NCI-H774 (cell line): ENCODE data around the gene ITPKB.
A peak's percentile ranks its signal among the peaks of the same experiment; 100 is the strongest.
"Not testable (repeated sequence)": the region's sequence is repeated elsewhere in the genome, so short reads cannot be mapped to it uniquely, and the experiment has no call there.

Experiments used
- DNase-seq: peaks from one replicate; lab custom pipeline; 2025; lab: John Stamatoyannopoulos, UW

Gene ITPKB

DNA sequence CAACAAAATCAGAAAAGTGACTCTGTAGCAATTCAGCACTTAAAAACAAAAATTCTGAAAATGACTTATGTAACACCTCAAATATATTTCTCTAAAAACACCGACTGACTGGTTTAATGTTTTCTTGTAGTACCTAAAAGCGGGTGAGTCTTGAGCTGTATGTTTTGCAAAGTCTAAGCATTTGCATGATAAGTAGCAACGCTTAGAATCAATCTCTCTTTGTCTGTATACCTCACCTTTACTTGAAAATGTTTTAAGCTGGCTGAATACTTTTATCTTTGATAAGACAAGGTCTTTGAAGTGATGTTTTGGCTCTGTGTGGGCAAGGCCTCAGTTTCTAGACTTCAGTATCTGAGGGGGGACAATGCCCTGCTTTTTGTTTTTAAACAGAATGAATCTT, 8.2 kb downstream of the ITPKB start:
- no peak for DNase-seq

DNA sequence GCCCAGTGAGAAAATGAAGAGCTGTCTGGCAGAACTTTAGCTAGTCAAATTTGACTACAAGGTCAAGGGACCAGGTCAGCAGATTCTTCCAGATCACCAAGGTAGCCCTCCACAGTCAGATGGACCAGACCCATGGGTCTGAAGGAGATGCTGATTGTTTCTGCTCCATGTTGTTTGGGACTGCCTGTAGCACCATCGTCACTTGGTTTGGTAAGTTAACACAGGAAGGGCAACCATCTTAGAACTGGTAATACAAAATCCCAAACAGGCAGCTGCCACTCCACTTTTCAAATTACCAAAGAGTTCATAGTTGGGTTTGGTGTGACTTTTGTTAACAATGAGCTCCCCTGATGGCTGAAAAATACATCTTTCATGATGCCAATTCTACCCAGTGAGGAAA, 9.0 kb downstream of the ITPKB start:
- DNase-seq: no peak

- DNase-seq: no peak
These were observed 10.6 kb downstream of the ITPKB start for GRCh38 chr1:226728448-226728847.

- DNase-seq: no peak
These were observed 13.2 kb downstream of the ITPKB start for GRCh38 chr1:226725897-226726267.

GRCh38 chr1:226723657-226724532, 15.2 kb downstream of the ITPKB start:
- DNase-seq: peak; percentile 73

DNA sequence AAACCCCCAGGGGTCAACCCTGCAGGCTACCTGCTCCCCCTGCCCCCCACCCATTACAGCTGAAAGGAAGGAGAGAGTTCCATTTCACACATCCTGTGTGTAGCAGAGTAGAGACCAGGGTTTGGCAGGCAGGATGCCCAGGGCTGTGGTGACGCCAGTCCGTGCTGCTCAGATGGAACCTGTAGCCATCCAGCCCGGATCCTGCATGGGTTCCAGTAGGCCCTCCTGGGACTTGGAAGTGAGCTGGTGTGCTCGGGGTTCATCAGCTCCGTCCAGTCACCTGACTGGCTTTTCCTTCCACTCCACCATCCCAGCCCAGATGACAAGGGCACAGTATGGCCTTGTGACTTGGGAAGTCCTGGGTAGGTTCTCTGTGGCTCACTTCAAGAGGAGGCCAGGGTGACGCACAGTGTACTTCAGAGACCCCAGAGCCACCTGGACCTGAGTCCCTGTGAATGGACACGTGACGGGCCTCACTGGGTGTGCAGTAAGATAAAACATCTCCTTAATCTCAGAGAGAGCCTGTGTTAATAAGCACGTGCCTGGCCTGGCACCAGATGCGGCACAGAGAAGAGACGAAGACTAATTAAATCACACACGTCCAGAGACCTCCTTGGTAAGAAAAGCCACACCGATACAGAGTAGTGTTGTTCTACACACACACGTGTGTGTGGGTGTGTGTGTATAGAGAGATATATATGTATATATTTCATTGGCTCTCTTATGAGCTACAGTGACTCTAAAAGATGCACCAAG, 16.0 kb downstream of the ITPKB start:
- DNase-seq: no peak

- no peak for DNase-seq
These were observed 16.7 kb downstream of the ITPKB start for GRCh38 chr1:226722240-226722900.

DNA sequence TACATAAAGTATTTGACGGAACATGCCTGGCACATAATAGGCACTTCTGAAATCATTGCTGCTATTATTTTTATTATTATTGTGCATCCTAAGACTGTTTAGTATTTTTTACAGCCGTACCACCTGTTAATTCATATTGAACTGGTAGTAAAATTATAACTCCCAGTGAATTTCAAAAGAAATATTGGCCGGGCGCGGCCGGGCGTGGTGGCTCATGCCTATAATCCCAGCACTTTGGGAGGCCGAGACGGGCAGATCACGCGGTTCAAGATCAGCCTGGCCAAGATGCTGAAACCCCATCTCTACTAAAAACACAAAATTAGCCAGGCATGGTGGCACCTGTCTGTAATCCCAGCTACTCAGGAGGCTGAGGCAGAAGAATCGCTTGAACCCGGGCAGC, 18.5 kb downstream of the ITPKB start:
- not testable (repeated sequence) for DNase-seq

DNA sequence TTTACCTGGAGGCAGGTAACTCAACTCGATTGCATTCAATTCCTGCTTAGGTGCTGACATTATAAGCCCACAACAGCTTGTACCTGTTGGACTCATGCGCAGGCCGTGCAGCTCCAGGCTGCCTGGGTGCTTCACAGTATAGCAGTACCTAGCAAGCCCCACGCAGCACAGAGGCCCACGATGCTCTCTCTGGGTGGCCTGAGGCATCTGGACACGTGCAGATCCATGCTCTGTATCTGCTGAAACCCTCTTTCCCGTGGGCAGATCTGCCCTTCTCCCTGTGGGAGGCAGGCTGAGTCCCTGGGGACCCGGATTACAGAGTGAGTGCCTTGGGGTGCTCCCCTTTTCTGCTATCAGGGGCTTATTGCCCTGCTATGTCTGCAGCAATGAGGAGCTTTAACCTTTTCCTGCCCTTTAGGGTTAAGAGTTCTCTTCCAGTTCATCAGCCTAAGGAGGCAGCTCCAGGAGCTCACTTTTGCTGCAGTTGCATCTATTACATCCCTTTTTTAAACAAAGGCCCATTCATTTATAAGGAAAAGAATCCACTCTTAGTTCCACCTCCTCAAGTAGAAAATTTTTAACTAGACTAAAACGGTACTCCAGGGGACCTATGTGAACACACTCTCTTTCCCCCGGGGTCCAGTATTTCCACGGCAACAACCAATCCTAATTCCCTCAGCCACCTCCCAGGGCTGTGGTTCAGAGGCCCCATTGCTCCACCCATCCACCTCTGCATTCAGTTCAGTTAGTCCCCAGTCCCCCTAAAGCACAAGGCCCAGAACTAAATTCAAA, 19.3 kb downstream of the ITPKB start:
- no peak for DNase-seq

GRCh38 chr1:226717256-226717909, 21.7 kb downstream of the ITPKB start:
- DNase-seq: no peak

DNA sequence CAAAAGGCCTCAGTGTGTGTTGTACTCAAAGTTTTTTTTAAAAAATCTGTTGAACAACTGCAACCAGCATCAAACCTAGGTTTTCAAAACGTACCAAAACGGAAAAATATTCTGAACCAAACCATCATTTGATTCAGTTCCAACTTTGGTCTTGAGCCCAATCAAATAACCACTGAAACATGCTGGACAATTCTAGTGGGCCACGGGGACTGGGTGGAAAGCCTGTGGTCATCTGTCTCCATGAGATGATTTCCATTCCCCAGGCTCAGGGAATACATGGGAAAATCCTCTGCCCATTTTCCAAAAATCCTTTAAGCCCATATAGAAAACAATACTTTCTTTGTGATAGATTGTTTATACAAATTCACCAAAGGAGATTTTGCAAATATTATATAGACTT, 22.5 kb downstream of the ITPKB start:
- DNase-seq: no peak

DNA sequence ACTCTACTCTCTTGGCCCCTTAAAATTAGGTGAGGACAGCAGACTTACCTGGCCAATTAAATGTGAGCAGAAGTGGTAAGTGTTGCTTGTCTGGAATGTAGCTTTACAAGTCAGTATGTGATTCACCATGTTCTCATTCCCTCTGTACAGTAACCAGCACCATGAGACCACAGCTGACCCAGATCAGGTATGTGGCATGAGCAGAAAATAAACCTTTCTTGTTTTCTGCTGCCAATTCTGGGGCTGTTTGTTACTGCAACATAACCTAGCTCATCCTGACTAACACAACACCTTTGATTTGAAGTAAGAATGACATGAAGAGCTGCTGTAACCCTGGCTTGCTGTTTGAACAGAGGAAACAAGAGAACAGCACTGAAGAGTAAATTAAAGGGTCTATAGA, 24.9 kb downstream of the ITPKB start:
- no peak for DNase-seq

DNA sequence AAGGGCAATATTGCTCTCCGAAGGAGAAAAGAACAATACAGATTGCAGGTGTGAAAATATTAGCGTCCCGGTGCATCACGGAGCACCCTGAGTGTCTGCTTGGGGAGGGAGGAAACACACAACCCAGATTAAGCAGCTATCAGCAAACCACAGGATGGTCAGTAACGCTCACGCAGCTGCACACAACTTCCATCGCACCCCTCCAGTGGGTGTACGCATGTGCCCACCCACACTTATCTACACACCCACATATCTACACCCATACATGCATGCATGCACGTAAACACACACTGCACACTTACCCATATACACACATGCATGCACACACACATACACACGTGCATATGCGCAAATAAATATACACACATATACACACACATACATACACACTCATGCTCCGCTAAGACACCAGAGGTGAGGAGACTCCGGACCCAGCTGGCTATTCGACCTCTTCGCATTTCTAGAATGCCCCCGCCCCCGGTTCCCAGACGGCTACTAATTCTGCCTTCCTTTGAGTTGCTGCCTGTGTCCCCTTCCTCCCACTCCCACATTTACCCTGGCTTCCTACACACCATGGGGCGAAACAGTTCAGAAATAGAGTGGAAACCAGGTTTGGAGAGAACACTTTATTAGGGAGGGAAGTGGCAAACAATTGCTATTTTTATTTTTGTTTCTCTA, 26.2 kb downstream of the ITPKB start:
- no peak for DNase-seq

GRCh38 chr1:226711976-226712741, 26.9 kb downstream of the ITPKB start:
- DNase-seq: no peak

GRCh38 chr1:226710501-226710900, 28.6 kb downstream of the ITPKB start:
- no peak for DNase-seq

GRCh38 chr1:226709953-226710352, 29.1 kb downstream of the ITPKB start:
- no peak for DNase-seq

DNA sequence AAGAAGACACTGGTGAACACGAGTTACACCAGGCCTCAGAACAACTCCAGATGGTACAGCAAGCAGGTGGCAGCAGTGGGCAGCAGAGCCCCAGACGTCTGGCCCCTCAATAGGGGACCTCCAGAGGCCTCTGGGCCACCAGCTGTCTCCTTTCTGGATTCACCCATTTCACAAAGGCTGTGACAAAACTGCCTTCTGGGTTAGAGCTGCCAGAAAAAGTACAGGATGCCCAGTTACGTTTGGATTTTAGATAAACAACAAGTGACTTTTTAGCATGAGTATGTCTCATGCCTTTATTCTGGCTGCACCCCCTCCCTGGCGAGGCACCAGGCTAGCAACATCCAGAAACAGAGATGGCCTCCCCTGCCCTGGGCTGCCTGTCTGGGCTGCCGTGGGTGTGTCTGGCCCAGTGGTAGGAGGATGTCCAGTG, 30.1 kb downstream of the ITPKB start:
- DNase-seq: no peak

- no peak for DNase-seq
These were observed 30.7 kb downstream of the ITPKB start for GRCh38 chr1:226708342-226708780.

DNA sequence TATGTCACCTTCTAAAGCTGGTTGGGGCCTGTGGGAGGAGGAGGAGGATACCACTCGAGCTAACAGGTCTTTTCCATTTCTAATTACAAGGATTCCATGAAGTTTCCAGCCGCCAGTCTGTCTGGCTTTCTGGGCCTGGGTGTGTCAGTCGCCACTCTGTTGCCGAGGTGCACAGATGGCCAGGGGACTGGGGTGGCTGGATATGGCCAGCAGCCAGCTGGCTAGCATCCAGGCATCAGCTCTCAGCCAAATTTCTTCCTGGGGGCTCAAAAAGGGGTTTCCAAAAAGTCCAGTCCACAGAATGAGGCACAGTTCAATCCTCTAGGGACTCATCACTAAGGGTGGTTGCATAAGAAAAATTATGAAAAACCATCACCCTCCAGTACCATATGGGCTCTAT, 32.4 kb downstream of the ITPKB start:
- no peak for DNase-seq
